ENCODE data around the gene SLC23A1.

Gene SLC23A1

DNA sequence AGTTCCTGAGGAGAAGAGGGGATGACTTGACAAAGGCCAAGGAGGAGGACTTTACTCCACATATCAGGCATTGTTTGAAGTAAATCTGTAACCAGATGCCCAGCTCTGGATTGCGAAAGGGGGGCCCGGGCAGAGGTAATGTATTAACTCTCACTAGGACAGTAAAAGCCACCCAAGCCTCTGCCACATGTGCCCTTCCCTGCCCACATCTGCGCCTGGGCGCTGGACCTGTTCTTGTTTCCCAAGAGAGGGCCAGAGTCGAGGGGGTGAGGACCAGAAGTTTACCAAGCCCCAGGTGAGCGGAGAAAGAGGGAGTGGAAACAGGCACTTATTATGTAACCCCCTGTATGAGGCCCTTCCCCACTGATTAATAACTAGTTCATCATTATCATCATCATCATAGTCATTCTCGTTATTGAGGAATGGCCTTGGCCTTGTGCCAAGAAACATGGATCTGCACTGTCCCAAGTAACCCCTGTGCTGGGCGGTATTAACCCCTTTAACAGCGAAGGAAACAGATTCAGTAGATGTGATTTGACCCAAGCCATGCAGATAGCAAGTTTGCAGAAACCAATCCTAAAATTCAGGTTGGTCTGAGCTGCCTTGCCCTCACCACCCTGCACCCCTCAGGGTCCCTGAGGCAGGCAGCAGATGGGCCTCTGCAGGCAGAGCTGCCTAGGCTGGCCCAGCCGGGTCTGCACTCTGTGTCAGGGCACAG lies at the start of gene SLC23A1:
TSS of gene SLC23A1 (minus strand) at position 23 of the 718 bp plus-strand sequence. CDS start 44 bp downstream, outside the sequence.
- ATAC-seq (ENCODE audit: low read depth) = no peak
- no peak for DNase-seq (ENCODE audit: low spot score in 2 of 2)
- peak within 1 kb of the TSS; percentile 45 for H3K27ac Mint-ChIP-seq
- H3K4me1 Mint-ChIP-seq = peaks cover 40% of the 10 kb centered on the region
- peaks cover 1% of the 10 kb centered on the region for H3K36me3 Mint-ChIP-seq
- H3K4me3 Mint-ChIP-seq = no peak within 1 kb of the TSS
- no peaks in the 10 kb centered on the region for H3K27me3 Mint-ChIP-seq
- no peaks in the 10 kb centered on the region for H3K9me3 Mint-ChIP-seq

DNA sequence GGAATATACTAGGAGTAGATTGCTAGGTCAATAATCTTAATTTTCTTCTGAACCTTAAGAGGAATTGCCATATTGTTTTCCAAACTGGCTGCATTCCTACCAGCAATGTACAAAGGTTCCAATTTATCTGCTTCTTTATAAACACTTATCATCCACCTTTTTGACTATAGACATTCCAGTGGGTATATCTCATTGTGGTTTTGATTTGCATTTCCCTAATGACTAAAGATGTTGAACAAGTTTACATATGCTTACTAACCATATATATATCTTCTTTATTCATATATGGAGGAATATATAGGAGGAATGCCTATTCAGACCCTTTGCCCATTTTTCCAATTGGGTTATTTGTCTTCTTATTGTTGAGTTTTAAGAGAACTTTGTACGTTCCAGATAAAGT lies 48.6 kb upstream of the SLC23A1 start:
- H3K4me3 Mint-ChIP-seq = no peak overlapping the region
- no peak overlapping the region for H3K27ac Mint-ChIP-seq
- H3K4me1 Mint-ChIP-seq = no peaks in the 10 kb centered on the region
- no peaks in the 10 kb centered on the region for H3K9me3 Mint-ChIP-seq
- no peaks in the 10 kb centered on the region for H3K27me3 Mint-ChIP-seq
- DNase-seq (ENCODE audit: low spot score in 2 of 2) (no peak), ATAC-seq (ENCODE audit: low read depth) (no peak)
- H3K36me3 Mint-ChIP-seq = peaks cover 4% of the 10 kb centered on the region

GRCh38 chr5:139430015-139430414 lies 46.9 kb upstream of the SLC23A1 start:
- Mint-ChIP-seq H3K4me3 (no peak overlapping the region), H3K27me3 (no peaks in the 10 kb centered on the region), H3K4me1 (no peaks in the 10 kb centered on the region), H3K36me3 (peaks cover 7% of the 10 kb centered on the region), H3K9me3 (no peaks in the 10 kb centered on the region), H3K27ac (no peak overlapping the region)
- DNase-seq (ENCODE audit: low spot score in 2 of 2) = no peak
- no peak for ATAC-seq (ENCODE audit: low read depth)

- peaks cover 10% of the 10 kb centered on the region for H3K36me3 Mint-ChIP-seq
- H3K27ac Mint-ChIP-seq = no peak overlapping the region
- DNase-seq (ENCODE audit: low spot score in 2 of 2) (no peak), ATAC-seq (ENCODE audit: low read depth) (no peak)
- peaks cover 4% of the 10 kb centered on the region for H3K4me1 Mint-ChIP-seq
- H3K9me3 Mint-ChIP-seq = no peaks in the 10 kb centered on the region
- H3K4me3 Mint-ChIP-seq = no peak overlapping the region
- no peaks in the 10 kb centered on the region for H3K27me3 Mint-ChIP-seq
Measured at GRCh38 chr5:139426203-139426885, 43.2 kb upstream of the SLC23A1 start.

GRCh38 chr5:139425497-139425896 lies 42.4 kb upstream of the SLC23A1 start:
- no peak overlapping the region for H3K27ac Mint-ChIP-seq
- peaks cover 11% of the 10 kb centered on the region for H3K36me3 Mint-ChIP-seq
- no peaks in the 10 kb centered on the region for H3K27me3 Mint-ChIP-seq
- no peak overlapping the region for H3K4me3 Mint-ChIP-seq
- H3K4me1 Mint-ChIP-seq = peaks cover 4% of the 10 kb centered on the region
- H3K9me3 Mint-ChIP-seq = no peaks in the 10 kb centered on the region
- ATAC-seq (ENCODE audit: low read depth) (no peak), DNase-seq (ENCODE audit: low spot score in 2 of 2) (no peak)

DNA sequence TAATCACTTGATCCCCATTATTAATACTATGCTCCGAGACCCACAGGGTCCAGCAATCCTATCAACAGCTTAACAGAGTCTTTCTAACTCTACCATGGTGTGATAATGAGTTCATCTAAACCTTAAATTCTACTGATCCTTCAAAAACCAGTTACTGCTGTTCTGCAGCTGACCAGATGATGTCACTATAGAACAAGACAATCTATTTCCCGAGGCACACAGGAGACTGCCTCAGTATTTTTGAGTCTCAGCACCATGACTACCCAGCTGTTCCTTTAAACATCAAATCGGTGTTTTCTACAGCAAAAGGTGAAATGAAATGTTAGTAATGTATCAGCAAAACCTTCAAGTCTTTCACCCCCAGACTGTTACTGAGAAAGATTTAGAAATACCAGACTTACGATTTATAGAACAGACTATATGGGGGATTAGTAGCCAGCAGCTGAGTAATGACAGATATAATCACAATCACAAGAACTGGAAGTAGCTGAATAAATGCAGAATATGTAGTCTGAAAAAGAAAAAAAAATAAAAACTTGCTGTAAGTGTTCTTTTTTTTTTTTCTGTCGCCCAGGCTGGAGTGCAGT lies 39.3 kb upstream of the SLC23A1 start:
- ATAC-seq (ENCODE audit: low read depth) (peak; percentile 98), DNase-seq (ENCODE audit: low spot score in 2 of 2) (peak; percentile 42 to 62)
- H3K27ac Mint-ChIP-seq = no peak overlapping the region

GRCh38 chr5:139419226-139420192 lies 36.4 kb upstream of the SLC23A1 start:
- H3K9me3 Mint-ChIP-seq = no peaks in the 10 kb centered on the region
- no peaks in the 10 kb centered on the region for H3K27me3 Mint-ChIP-seq
- H3K27ac Mint-ChIP-seq = peak overlapping the region; percentile 42
- H3K36me3 Mint-ChIP-seq = peaks cover 18% of the 10 kb centered on the region
- peaks cover 4% of the 10 kb centered on the region for H3K4me1 Mint-ChIP-seq
- no peak for DNase-seq (ENCODE audit: low spot score in 2 of 2)
- no peak overlapping the region for H3K4me3 Mint-ChIP-seq
- ATAC-seq (ENCODE audit: low read depth) = no peak

More for the DNA sequence above, 39.3 kb upstream of the SLC23A1 start:
- no peaks in the 10 kb centered on the region for H3K27me3 Mint-ChIP-seq
- H3K4me3 Mint-ChIP-seq = no peak overlapping the region
- H3K4me1 Mint-ChIP-seq = peaks cover 4% of the 10 kb centered on the region
- no peaks in the 10 kb centered on the region for H3K9me3 Mint-ChIP-seq
- H3K36me3 Mint-ChIP-seq = peaks cover 23% of the 10 kb centered on the region

- Mint-ChIP-seq H3K36me3 (peaks cover 18% of the 10 kb centered on the region), H3K27ac (no peak overlapping the region), H3K4me3 (no peak overlapping the region), H3K4me1 (peaks cover 4% of the 10 kb centered on the region), H3K9me3 (no peaks in the 10 kb centered on the region), H3K27me3 (no peaks in the 10 kb centered on the region)
- ATAC-seq (ENCODE audit: low read depth) (no peak), DNase-seq (ENCODE audit: low spot score in 2 of 2) (no peak)
Measured at GRCh38 chr5:139418793-139419192, 35.7 kb upstream of the SLC23A1 start.

GRCh38 chr5:139417214-139417613 lies 34.1 kb upstream of the SLC23A1 start:
- Mint-ChIP-seq H3K4me3 (no peak overlapping the region), H3K27me3 (no peaks in the 10 kb centered on the region), H3K4me1 (peaks cover under 1% of the 10 kb centered on the region), H3K36me3 (peaks cover 15% of the 10 kb centered on the region), H3K9me3 (no peaks in the 10 kb centered on the region), H3K27ac (no peak overlapping the region)
- no peak for ATAC-seq (ENCODE audit: low read depth)
- DNase-seq (ENCODE audit: low spot score in 2 of 2) = no peak

DNA sequence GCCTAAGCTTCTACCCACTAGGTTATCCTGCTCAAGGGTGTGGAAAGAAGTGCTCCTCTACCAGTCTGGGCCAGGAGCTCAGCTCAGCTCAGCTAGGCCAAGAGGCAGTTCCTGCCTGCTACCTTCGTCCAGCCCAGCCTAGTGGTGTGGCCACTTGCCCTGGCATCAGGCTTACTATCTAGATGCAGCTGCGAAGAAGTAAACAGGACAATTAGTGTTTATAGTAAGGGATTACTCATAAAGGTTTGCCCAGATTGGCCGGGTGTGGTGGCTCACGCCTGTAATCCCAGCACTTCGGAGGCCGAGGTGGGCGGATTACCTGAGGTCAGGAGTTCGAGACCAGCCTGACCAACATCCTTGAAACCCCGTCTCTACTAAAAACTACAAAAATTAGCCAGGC lies 33.6 kb upstream of the SLC23A1 start:
- ATAC-seq (ENCODE audit: low read depth) (no peak), DNase-seq (ENCODE audit: low spot score in 2 of 2) (no peak)
- Mint-ChIP-seq H3K36me3 (peaks cover 14% of the 10 kb centered on the region), H3K9me3 (no peaks in the 10 kb centered on the region), H3K27ac (no peak overlapping the region), H3K4me1 (no peaks in the 10 kb centered on the region), H3K4me3 (no peak overlapping the region), H3K27me3 (no peaks in the 10 kb centered on the region)

- Mint-ChIP-seq H3K4me3 (no peak overlapping the region), H3K36me3 (peaks cover 13% of the 10 kb centered on the region), H3K9me3 (no peaks in the 10 kb centered on the region), H3K4me1 (no peaks in the 10 kb centered on the region), H3K27ac (no peak overlapping the region), H3K27me3 (no peaks in the 10 kb centered on the region)
- ATAC-seq (ENCODE audit: low read depth) = no peak
- DNase-seq (ENCODE audit: low spot score in 2 of 2) = no peak
Measured at GRCh38 chr5:139415869-139416268, 32.8 kb upstream of the SLC23A1 start.

GRCh38 chr5:139415221-139415861 lies 32.2 kb upstream of the SLC23A1 start:
- Mint-ChIP-seq H3K9me3 (no peaks in the 10 kb centered on the region), H3K4me3 (no peak overlapping the region), H3K4me1 (no peaks in the 10 kb centered on the region), H3K27me3 (no peaks in the 10 kb centered on the region), H3K36me3 (peaks cover 12% of the 10 kb centered on the region), H3K27ac (no peak overlapping the region)
- ATAC-seq (ENCODE audit: low read depth) (no peak), DNase-seq (ENCODE audit: low spot score in 2 of 2) (no peak)

GRCh38 chr5:139414581-139415130 lies 31.6 kb upstream of the SLC23A1 start:
- H3K4me3 Mint-ChIP-seq = no peak overlapping the region
- no peak overlapping the region for H3K27ac Mint-ChIP-seq
- H3K36me3 Mint-ChIP-seq = peaks cover 9% of the 10 kb centered on the region
- H3K4me1 Mint-ChIP-seq = no peaks in the 10 kb centered on the region
- H3K9me3 Mint-ChIP-seq = no peaks in the 10 kb centered on the region
- no peak for DNase-seq (ENCODE audit: low spot score in 2 of 2)
- ATAC-seq (ENCODE audit: low read depth) = no peak
- no peaks in the 10 kb centered on the region for H3K27me3 Mint-ChIP-seq
